HuH-7.5 (cell line): ENCODE data around the gene SLC36A2.
"Not testable (repeated sequence)": the region's sequence is repeated elsewhere in the genome, so short reads cannot be mapped to it uniquely, and the experiment has no call there.

Source experiments
- DNase-seq: peaks from one replicate; pipeline ENCODE4 v3.0.0; 2011; ENCODE audit warnings: low spot score

The SLC36A2 gene

DNA sequence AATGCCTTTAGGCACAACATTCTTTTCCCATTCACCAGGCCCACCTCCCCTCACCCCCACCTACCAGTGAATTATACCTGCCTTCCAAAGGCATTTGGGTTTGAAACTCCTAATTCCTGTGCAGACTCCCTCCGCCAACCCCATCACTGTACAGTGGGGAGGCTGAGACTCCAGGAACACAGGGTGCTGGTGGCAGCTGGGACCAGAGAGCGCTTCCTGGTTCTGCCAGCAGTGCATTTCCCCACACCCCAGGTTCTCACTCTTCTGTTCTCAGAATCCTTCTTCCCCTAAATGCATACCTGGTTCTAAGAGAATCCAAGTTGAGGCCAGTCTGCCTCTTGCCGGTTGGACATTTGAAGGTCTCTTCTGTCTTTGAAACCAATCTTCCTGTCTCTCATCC, 21.1 kb downstream of the SLC36A2 start:
- DNase-seq, result no peak

DNA sequence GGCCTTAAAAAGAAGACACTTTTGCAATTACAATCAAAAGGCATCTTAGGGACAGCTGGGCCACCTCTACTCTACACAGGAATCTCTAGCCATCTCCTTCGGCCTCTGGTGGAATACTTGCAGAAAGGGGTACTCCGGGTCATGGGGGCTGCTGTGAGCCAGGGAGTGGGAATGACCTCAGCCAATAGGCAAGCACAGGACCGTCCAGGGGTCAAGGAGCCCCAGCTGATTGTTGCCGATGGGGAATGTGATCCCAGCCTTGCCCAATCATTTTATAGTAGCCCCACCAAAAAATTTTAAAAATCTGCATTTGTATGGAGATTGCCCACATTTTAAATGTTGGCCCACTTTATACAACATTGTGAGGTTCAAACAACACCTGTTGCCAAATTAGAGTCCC, 26.9 kb downstream of the SLC36A2 start:
- DNase-seq, result no peak

- no peak for DNase-seq
Observed at GRCh38 chr5:151318850-151319732, 28.3 kb downstream of the SLC36A2 start.

DNA sequence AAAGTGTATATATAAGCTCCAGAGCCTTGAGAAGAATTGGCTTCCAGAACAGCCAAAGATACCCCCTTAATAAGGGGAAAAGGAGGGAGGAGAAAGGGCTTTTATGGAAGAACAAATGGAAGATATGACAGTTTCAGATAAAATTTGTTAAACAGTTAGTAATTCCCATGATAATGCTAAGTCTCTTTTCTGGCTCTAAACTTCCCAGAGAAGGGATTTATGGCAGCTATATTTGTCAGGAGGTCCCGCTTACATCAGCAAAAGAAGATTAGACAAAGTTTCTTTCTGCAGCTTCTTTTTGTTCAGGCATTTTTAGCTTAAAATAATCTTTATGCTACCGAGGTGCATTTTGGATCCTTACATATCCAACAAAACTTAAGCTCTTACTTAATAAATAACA, 29.5 kb downstream of the SLC36A2 start:
- no peak for DNase-seq

- peak; percentile 45 for DNase-seq
Observed at GRCh38 chr5:151315998-151316597, 31.3 kb downstream of the SLC36A2 start.

DNA sequence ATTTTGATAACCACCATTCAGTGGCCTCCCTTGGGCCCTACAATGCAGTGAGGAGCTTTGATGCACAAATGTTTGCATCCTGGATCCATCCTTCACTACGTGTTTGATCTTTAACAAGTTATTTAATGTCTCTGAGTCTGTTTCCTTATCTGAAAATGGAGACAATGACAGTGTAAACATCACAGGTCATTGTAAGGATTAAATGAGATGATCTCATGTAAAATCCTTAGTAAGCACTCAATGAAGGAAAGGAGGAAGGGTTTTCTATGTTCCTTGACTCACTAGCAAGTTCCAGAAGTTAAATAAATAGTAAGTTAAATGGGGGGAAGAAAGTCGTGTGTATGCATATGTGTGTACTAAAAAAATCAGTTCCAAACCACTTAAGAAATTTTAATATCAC, 34.0 kb downstream of the SLC36A2 start:
- no peak for DNase-seq

GRCh38 chr5:151312756-151313324, 34.5 kb downstream of the SLC36A2 start:
- DNase-seq, result no peak

- no peak for DNase-seq
Observed at GRCh38 chr5:151310932-151311331, 36.4 kb downstream of the SLC36A2 start.

DNA sequence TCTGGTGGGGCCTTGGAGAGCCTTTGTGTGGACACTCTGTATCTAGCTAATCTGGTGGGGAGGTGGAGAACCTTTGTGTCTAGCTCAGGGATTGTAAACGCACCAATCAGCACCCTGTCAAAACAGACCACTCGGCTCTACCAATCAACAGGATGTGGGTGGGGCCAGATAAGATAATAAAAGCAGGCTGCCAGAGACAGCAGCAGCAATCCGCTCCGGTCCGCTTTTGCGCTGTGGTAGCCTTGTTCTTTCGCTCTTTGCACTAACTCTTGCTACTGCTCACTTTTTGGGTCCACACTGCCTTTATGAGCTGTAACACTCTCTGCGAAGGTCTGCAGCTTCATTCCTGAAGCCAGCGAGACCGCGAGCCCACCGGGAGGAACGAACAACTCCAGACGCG, 37.5 kb downstream of the SLC36A2 start:
- not testable (repeated sequence) for DNase-seq

GRCh38 chr5:151309266-151309665, 38.1 kb downstream of the SLC36A2 start:
- not testable (repeated sequence) for DNase-seq

DNA sequence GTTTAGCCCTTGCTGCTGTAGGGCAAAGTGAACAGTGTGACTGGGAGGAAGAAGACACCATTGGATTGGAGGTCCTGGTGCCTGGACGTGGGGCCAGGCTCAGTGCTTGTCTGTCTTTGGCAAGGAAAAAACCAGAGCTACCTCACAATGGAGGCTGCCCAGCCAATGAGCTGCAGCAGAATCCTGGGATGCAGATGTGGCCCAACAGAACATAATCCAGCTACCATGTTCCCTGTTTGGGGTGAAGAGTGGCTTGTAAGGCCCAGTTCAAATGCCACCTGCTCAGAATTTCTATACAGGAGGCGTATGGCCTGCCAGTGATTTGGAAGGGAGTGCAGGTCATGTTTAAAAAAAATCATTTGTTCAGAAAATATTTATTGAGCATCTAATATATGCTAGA, 43.7 kb downstream of the SLC36A2 start, which contains the start of gene SLC36A3:
Gene SLC36A3, minus strand, starts transcription at position 101 of the 400 bp plus-strand sequence. CDS start 412 bp downstream, outside the sequence.
- DNase-seq, result no peak

DNA sequence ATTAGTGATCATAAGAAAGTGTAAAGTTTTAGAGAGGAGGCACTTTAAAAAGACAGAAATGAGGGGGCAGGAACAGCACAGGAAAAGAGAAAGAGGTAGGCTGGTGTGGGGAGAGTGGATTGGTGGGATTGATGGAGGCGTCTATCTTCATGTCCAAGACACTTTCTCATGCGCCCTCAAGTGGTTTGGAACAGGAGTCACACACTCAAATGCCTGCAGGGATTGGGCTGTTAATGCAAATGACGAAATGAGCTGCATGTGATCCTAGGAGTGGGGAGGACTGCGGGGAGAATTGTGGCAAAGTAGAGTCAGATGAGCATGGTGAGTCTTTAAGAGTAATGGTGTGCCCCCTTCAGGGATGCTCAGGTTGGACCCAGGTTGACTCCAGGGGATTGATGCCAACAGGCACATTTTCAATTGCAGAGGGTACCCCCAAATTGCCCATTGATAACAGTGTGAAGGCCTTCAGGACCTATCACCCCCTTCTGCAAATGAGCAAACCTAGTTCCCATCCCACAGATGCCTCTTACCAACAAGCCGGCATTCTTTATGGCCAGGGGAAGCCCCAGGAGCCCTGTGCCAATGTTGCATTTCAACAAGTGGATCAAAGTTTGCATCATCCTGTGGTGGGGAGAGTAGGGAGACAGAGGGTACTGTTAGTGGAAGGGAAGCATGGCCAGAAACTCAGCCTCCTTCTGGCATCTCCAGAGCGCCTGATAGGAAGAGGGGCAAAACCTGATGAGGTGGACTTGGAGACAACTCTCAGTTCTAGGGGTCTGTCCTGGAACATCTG, 49.1 kb downstream of the SLC36A2 start:
- DNase-seq, result no peak

GRCh38 chr5:151296974-151297373, 50.4 kb downstream of the SLC36A2 start:
- DNase-seq, result no peak

DNA sequence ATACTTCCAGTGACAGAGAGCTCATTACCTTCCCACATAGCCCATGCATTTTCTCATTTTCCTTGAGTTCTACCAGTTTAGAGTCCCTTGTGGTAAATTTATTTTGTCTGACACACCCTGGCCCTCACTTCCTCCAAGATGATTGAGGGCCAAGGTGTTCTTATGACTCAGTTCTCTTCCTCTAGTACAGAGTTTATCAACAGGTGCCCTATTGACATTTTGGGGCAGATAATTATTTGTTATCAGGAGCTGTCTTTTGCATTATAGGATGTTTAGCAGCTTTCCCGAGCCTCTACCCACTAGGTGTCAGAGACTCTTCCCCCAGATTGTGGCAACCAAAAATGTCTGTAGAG, 50.9 kb downstream of the SLC36A2 start:
- DNase-seq, result no peak

GRCh38 chr5:151295791-151296477, 51.4 kb downstream of the SLC36A2 start:
- no peak for DNase-seq

- no peak for DNase-seq
Observed at GRCh38 chr5:151295138-151295537, 52.2 kb downstream of the SLC36A2 start.

DNA sequence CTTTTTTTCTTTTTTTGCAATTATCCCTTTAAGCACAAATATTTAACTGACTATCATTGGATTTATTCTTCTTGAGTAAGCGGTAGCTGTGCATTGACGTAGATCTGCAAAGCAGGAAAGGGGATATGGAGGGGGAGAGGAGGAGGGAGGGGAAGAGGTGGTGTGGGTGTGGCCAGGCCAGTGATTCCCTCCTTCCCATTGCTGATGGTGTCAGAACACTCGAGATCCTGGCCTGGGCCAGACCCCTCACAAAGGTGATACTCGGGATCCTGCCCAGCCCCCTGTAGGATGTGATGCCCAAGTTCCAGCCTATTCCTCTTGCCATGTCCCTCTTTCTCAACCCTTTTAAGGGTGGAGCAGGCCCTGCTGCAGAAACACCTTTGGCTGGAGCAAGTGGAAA, 53.7 kb downstream of the SLC36A2 start:
- no peak for DNase-seq

DNA sequence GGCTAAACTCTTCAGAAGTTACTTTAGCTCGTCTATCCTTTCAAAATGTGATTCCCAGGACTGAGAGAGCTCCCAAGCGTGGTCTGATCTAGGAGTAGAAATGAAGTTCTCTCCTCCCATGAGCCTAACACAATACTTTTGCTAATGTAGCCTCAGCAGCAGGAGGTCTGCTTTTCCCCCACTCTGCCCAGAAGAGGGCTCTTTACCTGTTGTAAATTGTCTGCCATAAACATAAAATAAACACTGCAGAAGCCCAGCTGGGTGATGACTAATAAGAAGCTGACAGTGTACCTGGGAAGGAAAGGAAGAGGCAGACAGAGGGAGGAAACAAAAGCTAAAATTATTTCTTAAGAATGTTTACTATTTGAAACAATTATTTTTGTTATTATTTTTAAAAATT, 59.2 kb downstream of the SLC36A2 start:
- no peak for DNase-seq

DNA sequence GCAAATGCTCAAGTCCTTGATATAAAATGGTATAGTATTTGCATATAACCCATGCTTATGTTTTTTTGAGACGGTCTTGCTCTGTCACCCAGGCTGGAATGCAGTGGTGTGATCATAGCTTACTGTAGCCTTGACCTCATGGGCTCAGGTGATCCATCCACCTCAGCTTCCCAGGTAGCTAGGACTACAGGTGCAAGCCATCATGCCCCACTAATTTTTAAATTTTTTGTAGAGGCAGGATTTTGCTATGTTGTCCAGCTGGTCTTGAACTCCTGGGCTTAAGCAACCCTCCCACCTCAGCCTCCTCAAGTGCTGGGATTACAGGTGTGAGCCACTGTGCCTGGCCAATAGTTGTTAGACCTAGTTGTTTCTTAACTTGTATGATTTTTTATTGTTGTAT, 61.1 kb downstream of the SLC36A2 start:
- no peak for DNase-seq

GRCh38 chr5:151285683-151286082, 61.7 kb downstream of the SLC36A2 start:
- DNase-seq, result no peak

DNA sequence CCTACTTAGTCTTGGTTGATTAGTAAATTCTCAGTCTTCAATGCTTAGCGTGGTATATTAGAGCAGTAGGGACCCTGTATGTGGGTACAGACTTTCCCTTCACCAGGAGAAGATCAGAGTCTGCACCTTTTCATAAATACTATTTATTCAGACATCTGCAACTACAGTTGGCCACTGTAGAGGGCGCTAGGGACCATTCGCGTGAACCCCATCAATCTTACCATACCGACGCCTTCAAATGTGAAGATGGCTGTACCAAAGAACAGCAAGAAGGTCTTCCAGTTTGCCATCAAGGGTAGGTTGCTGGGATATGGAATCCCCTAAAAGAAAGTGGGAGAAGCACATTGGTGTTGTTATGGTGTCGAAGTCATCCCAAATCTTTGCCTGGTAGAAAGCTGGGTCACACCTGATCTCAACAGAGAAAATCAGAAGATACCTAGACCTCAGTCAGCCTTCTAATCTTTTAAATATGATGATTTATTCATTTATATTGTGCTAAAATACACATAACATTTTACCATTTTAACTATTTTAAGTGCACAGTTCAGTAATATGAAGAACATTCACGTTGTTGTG, 62.9 kb downstream of the SLC36A2 start:
- DNase-seq, result no peak
